GM10266 (cell line): ENCODE results near the gene TMEM175.

ENCODE experiments used
- DNase-seq: peaks from one replicate; pipeline ENCODE4 v3.0.0; 2012; ENCODE audit errors: extremely low spot score
- TF ChIP-seq, protein P1 (sequence below): IDR thresholded peaks from 2 replicates; pipeline ENCODE4 v1.5.1; 2012; ENCODE audit warnings: mild to moderate bottlenecking, low read depth; ENCODE audit not compliant: control insufficient read depth, insufficient read depth; ENCODE audit errors: missing control alignments

The TMEM175 gene

DNA sequence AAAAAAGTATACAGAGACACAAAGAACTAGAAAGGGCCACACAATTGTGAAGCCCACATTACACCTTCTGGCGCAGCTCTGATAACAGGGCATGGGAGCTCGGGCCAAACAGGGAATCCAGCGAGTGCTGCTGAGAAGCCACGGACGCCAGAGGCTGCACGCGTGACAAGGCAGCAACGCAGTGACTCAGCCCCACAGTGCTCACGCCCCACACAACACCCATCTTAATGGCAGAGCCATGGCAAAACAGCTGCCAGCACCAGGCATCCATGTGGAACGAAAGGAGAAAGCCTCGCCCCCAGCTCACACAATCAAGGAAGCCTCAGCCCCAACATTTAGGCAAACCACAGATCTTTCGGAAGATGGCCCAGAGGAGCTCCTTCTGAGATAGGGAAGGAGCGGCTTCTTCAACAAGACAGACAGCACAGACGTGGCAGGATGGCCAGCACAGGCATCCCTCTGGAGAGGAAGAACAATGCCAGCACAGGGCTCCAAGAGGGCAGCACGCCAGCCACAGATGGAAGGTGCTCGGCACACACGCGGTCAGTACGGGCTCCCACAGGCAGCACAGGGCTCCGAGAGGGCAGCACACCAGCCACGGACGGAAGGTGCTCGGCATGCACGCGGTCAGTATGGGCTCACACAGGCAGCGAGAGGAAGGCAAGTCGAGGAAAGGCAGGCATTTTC is 33.2 kb upstream of the TMEM175 start:
- TF ChIP-seq, protein P1, sequence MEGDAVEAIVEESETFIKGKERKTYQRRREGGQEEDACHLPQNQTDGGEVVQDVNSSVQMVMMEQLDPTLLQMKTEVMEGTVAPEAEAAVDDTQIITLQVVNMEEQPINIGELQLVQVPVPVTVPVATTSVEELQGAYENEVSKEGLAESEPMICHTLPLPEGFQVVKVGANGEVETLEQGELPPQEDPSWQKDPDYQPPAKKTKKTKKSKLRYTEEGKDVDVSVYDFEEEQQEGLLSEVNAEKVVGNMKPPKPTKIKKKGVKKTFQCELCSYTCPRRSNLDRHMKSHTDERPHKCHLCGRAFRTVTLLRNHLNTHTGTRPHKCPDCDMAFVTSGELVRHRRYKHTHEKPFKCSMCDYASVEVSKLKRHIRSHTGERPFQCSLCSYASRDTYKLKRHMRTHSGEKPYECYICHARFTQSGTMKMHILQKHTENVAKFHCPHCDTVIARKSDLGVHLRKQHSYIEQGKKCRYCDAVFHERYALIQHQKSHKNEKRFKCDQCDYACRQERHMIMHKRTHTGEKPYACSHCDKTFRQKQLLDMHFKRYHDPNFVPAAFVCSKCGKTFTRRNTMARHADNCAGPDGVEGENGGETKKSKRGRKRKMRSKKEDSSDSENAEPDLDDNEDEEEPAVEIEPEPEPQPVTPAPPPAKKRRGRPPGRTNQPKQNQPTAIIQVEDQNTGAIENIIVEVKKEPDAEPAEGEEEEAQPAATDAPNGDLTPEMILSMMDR: no peak

DNA sequence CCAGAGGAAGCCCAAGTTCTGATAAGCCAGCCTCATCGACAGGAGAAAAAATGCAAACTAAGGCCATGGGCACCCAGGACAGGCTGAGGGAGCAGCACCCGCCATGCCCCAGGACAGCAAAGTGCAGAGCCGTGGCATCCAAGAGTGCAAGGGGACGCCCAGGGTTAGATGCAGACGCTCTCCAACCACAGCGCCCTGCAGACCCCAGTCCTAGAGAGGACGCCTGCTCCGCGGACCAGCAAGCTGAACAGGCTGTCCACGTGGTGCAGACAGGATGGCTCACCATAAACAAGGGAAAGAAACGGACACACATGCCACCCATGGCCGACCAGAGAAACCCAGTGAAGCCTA is 32.7 kb upstream of the TMEM175 start:
- TF ChIP-seq, protein P1: no peak
- DNase-seq: no peak

More for the DNA sequence above, 33.2 kb upstream of the TMEM175 start:
- peak; percentile 32 for DNase-seq

DNA sequence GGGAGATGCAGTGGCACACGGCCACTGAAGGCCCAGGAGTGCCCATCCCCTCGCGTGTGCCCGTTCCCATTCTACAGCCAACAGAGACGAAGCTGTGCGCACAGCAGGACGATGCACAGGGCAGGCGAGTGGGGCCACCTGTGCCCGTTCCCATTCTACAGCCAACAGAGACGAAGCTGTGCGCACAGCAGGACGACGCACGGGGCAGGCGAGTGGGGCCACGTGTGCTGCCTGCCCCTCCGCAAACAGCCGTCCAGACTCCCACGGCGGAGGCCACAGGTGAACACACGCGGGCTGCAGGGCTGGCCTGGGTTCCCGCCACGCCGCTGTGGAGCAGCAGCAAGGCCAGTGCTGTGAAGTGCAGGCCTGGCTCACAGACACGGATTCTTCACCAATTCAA is 32.2 kb upstream of the TMEM175 start:
- DNase-seq: no peak
- TF ChIP-seq, protein P1: no peak

DNA sequence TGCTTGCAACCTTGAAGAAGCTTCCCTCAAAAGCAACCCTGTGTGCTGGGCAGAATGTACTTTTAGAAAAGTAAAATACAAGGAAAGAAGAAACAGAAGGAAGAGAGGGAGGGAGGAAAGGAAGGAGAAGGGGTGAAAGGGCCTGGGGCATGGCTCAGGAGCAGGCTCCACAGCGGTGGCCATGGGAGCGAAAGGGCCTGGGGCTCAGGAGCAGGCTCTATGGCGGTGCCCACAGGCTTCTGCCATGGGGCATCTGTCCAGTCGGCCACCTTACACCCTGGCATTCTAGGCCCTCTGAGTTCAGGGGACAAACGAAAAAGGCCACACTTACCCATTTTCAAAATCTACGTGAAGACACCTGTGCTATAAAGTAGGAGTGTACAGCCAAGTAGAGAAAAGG is 31.5 kb upstream of the TMEM175 start:
- TF ChIP-seq, protein P1: no peak
- no peak for DNase-seq

DNA sequence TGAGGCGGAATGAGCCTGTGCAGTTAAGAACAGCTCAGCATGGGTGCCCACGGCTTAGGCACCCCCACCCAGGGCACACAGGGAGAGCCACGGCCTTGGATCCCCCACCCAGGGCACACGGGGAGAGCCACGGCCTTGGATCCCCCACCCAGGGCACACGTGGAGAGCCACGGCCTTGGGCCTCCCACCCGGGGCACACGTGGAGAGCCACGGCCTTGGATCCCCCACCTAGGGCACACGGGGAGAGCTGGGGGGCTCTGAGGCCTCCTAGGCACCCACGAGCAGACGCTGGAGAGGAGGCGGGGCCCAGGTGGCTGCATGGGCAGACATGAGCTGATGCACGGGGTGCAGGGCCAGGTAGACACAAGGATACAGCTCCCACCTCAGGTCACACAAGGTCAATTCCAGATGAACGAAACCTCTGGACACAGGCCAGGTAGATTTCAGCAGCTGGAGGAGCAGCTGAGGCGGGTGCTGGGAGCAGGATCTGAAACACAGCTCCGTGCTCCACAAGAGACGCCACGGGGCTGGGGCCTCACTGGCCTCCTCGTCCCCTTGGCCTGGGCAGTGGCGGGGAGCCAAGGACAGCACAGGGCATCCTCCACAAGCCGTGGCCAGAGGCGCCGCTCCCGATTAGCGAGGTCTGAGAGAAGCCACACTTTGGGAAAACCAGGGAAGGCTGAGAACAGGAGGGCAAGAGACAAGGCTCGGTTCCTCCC is 30.9 kb upstream of the TMEM175 start:
- TF ChIP-seq, protein P1: no peak
- no peak for DNase-seq

DNA sequence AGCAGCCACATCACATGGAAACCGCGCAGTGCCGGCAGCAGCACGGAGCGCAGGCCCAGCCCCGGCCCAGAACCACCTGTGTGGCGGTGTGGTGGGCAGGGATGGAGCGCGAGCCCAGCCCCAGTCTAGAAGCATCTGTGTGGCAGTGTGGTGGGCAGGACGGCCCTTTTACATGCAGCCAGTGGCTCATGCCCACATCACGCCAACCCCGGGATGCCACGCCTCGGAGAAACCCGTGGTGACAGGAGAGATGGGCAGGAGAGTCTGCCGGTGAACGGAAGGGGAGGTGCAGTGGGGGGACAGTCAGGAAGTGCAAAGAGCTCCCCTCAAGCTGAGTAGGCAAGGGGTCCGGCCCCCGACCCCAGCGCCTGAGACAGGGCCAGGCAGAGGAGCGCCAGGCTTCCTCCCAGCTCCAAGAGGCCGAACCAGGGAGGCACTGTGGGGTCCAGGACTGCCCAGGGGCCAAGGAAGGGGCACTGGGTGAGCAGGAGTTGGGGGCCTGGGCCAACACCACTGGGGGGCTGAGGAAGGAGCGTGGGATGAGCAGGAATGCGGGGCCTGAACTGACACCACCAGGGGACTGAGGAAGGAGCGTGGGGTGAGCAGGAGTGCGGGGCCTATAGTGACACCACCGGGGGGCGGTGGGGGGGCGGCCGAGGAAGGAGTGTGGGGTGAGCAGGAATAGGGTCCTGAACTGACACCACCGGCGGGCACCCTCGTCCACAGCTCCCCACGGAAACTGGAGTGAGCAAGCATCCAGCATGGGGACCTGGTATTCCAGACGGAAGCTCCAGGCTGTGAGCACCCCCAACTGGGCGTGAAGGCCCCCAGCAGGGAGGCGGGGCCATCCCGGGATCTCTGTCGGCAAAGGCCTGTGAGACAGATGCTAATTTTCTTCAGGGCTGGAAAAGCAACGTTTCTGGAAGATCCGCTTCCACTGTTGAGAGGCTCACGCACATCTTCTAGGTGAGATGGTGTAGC is 28.9 kb upstream of the TMEM175 start:
- no peak for DNase-seq
- TF ChIP-seq, protein P1: no peak
